ENCODE data around the gene PHLDA3. TPM values are rescaled to one million over a fixed set of nuclear protein-coding genes. Genes with fewer than 3 reads are reported as not detected.
"Not testable (repeated sequence)": the region's sequence is repeated elsewhere in the genome, so short reads cannot be mapped to it uniquely, and the experiment has no call there.

Gene PHLDA3
- total and polyA plus RNA-seq, 11 donors, result 15.2 to 48.1 (median 28.5) TPM

GRCh38 chr1:201493757-201494617 lies 25.0 kb upstream of the PHLDA3 start:
- ATAC-seq (peak; percentile 10 to 35 (median 19)), DNase-seq (peak in 1 of 5 donors; percentile 76)
- peaks cover 0 to 52% (median 23%) of the 10 kb centered on the region in 9 donors for H3K36me3 ChIP-seq
- H3K27ac ChIP-seq, result peak overlapping the region in 9 of 12 donors; percentile 5 to 98 (median 35)
- TF ChIP-seq CTCF (IDR thresholded peaks at IDR 0.05), result no peak
- TF ChIP-seq POLR2A (IDR thresholded peaks at IDR 0.05), result no peak
- H3K9me3 ChIP-seq, result no peaks in the 10 kb centered on the region
- H3K27me3 ChIP-seq, result no peaks in the 10 kb centered on the region
- WGBS, 4 donors, result 42 to 48% (median 43%) methylated on average over 14 to 15 of the region's 15 CpGs
- peaks cover 23 to 90% (median 70%) of the 10 kb centered on the region in 12 donors for H3K4me1 ChIP-seq
- intact Hi-C loops (cut with DNase I), result no loop called here
- H3K4me3 ChIP-seq, result no peak overlapping the region

GRCh38 chr1:201493026-201493656 lies 24.2 kb upstream of the PHLDA3 start:
- ATAC-seq; H3K9me3 ChIP-seq; intact Hi-C loops (cut with DNase I); H3K4me3 ChIP-seq; DNase-seq; H3K27me3 ChIP-seq: not testable (repeated sequence)
- peaks cover 0 to 54% (median 31%) of the 10 kb centered on the region in 9 donors for H3K36me3 ChIP-seq
- H3K4me1 ChIP-seq, result peaks cover 23 to 90% (median 74%) of the 10 kb centered on the region in 12 donors
- WGBS, 4 donors, result 88 to 93% (median 91%) methylated on average over 2 to 3 of the region's 3 CpGs
- H3K27ac ChIP-seq, result peak overlapping the region in 6 of 12 donors; percentile 22 to 98 (median 70)

- DNase-seq (peak in 1 of 5 donors; percentile 40), ATAC-seq (no peak)
- Histone ChIP-seq H3K9me3 (no peaks in the 10 kb centered on the region), H3K4me3 (no peak overlapping the region), H3K27me3 (no peaks in the 10 kb centered on the region), H3K36me3 (peaks cover 0 to 65% (median 43%) of the 10 kb centered on the region in 9 donors), H3K27ac (peak overlapping the region in 11 of 12 donors; percentile 4 to 98 (median 23)), H3K4me1 (peaks cover 23 to 93% (median 74%) of the 10 kb centered on the region in 12 donors)
- intact Hi-C loops (cut with DNase I), result no loop called here
- 60 to 75% (median 65%) methylated on average over 3 of the region's 3 CpGs for WGBS, 4 donors
- TF ChIP-seq POLR2A (IDR thresholded peaks at IDR 0.05), result no peak
- TF ChIP-seq CTCF (IDR thresholded peaks at IDR 0.05), result no peak
Measured at GRCh38 chr1:201491896-201492511, 23.0 kb upstream of the PHLDA3 start.

- WGBS, 4 donors, result 24 to 48% (median 40%) methylated on average over 3 of the region's 3 CpGs
- Histone ChIP-seq H3K4me1 (peaks cover 15 to 89% (median 70%) of the 10 kb centered on the region in 12 donors), H3K4me3 (no peak overlapping the region), H3K9me3 (no peaks in the 10 kb centered on the region), H3K27ac (peak overlapping the region in 2 of 12 donors; percentile 70 to 98), H3K36me3 (peaks cover 0 to 78% (median 55%) of the 10 kb centered on the region in 9 donors), H3K27me3 (no peaks in the 10 kb centered on the region)
- ATAC-seq, result no peak
- TF ChIP-seq POLR2A (IDR thresholded peaks at IDR 0.05) (no peak), CTCF (IDR thresholded peaks at IDR 0.05) (no peak)
- no peak for DNase-seq
- intact Hi-C loops (cut with DNase I), result no loop called here
Measured at GRCh38 chr1:201490708-201491131, 21.7 kb upstream of the PHLDA3 start.
